Stomach (tissue), 9 donors: Measurements from ENCODE around the gene JAML. TPM values are rescaled to one million over a fixed set of nuclear protein-coding genes. Genes with fewer than 3 reads are reported as not detected.

Experiments used
- DNase-seq, 2 donors: peaks; one replicate each; pipeline versions ENCODE4 v3.0.0 to v3.0.0-alpha.2; 2013 to 2019
- H3K27ac ChIP-seq, 5 donors: fragments of 200-600 bp in 4 of 5; sonication (generic) in 4 of 5; one replicate each; pipeline ENCODE4 v1.5.1; 2013 to 2019; ENCODE audit warnings: mild to moderate bottlenecking in 1 of 5, moderate library complexity in 1 of 5
- H3K27me3 ChIP-seq, 3 donors: fragments of 200-600 bp; sonication (generic); one replicate each; pipeline ENCODE4 v1.5.1; 2017 to 2019; ENCODE audit warnings: mixed run types in 1 of 3
- H3K36me3 ChIP-seq, 4 donors: fragments of 200-600 bp; sonication (generic); 1 replicate in 3 of 4; 2 replicates in 1 of 4; pipeline ENCODE4 v1.5.1; 2016 to 2019
- H3K4me1 ChIP-seq, 4 donors: fragments of 200-600 bp; sonication (generic); one replicate each; pipeline ENCODE4 v1.5.1; 2016 to 2019
- H3K4me3 ChIP-seq, 4 donors: fragments of 200-600 bp; sonication (generic) in 3 of 4; one replicate each; pipeline ENCODE4 v1.5.1; 2016 to 2019; ENCODE audit warnings: mild to moderate bottlenecking in 1 of 4
- H3K9me3 ChIP-seq, 4 donors: fragments of 200-600 bp; sonication (generic); one replicate each; pipeline ENCODE4 v1.5.1; 2016 to 2019
- CTCF ChIP-seq, 7 experiments: fragments of 450-650 bp in 4 of 7; fragments of 200-600 bp in 3 of 7; sonication (generic) in 3 of 7; IDR thresholded peaks; one replicate each; pipeline ENCODE4 v1.5.1; 2016 to 2019; ENCODE audit warnings: antibody characterized with exemption in 7 of 7, control low read depth in 2 of 7, mild to moderate bottlenecking in 1 of 7
- EP300 ChIP-seq: sonication (generic); formaldehyde crosslinking; IDR thresholded peaks from one replicate; pipeline ENCODE4 v1.6.1; 2017; ENCODE audit warnings: antibody characterized with exemption
- POLR2A ChIP-seq, 4 donors: fragments of 450-650 bp; IDR thresholded peaks; one replicate each; pipeline ENCODE4 v1.6.1; 2016; ENCODE audit warnings: antibody characterized with exemption in 4 of 4, control low read depth in 2 of 4, mild to moderate bottlenecking in 1 of 4, moderate library complexity in 1 of 4
- POLR2AphosphoS5 ChIP-seq, 3 donors: sonication (generic); formaldehyde crosslinking; IDR thresholded peaks; one replicate each; pipeline ENCODE4 v1.6.1; 2016; ENCODE audit warnings: antibody characterized with exemption in 3 of 3
- WGBS, 5 donors: extraction: QIAGEN DNeasy Blood & Tissue Kit in 3 of 5; methylation state at CpG; one replicate each; pipeline versions ENCODE4 v1.1.5 to v1.1.7; 2013 to 2018; 5-methylcytosine and 5-hydroxymethylcytosine counted together
- intact Hi-C: fragments of 100-400 bp; cut with DNase I; formaldehyde crosslinking; loops from one replicate; pipeline ENCODE4 v1.15.1; 2023; ENCODE audit warnings: low total_unique reads
- polyA plus RNA-seq, 3 donors: library from polyadenylated mRNA; stranded (reverse); fragments of 200-250 nt; gene quantifications; one replicate each; pipeline ENCODE4 v1.2.3, GENCODE V29; 2013
- total RNA-seq, 5 donors: library from RNA; depleted of rRNA; stranded (reverse); fragments of >200 nt; gene quantifications; one replicate each; pipeline versions ENCODE4 v1.1.0 to v1.2.3, GENCODE V29; 2014 to 2016
- donor health status: healthy with polysubstance abuse.
- donor health status: Bipolar disorder and iron deficiency.
- donor health status: healthy.

Gene JAML
- total and polyA plus RNA-seq, 8 donors: 3.7 to 35.0 (median 12.8) TPM

DNA sequence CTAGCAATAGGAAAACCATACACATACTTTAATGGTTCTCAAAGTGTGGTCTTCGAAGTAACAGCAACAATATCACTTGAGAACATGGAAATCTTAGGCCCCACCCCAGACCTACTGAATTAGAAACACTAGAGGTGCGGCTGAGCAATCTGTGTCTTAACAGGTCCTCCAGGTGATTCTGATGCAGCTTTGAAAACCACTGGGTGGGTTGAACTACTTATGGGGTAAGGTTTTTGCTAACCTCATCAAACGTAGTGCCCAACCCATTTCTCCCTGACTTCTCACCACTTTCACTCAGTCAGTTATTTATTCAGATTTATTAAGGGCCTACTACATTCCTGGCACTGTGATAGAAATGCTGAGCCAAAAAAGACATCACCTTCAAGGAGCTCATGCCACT is 35.5 kb upstream of the JAML start:
- no peak for DNase-seq
- peaks cover 0 to 29% (median 19%) of the 10 kb centered on the region in 4 donors for H3K4me1 ChIP-seq
- H3K27ac ChIP-seq: no peak overlapping the region
- peaks cover 6 to 54% (median 22%) of the 10 kb centered on the region in 4 donors for H3K36me3 ChIP-seq
- intact Hi-C loops: no loop called here
- TF ChIP-seq POLR2A (IDR thresholded peaks at IDR 0.05) (no peak), CTCF (IDR thresholded peaks at IDR 0.05) (no peak), POLR2AphosphoS5 (IDR thresholded peaks at IDR 0.05) (no peak)
- 68 to 78% (median 75%) methylated on average over 3 of the region's 3 CpGs for WGBS, 5 donors
- H3K9me3 ChIP-seq: no peaks in the 10 kb centered on the region
- H3K27me3 ChIP-seq: peaks cover 0 to 33% (median 0%) of the 10 kb centered on the region in 3 donors
- H3K4me3 ChIP-seq: no peak overlapping the region

DNA sequence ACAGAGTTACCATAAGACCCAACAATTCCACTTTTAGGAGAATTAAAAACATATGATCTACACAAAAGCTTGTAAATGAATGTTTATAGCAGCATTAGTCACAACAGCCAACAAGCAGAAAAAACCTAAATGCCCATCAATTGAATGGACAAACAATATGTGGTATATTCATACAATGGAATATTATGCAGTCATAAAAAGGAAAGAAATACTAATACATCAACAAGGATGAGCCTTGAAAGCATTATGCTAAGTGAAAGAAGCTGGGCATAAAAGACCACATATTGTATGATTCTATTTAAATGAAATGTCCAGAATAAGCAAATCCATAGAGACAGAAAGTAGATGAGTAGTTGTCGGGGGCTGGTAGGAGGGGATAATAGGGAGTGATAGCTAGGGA is 34.3 kb upstream of the JAML start:
- intact Hi-C loops: no loop called here
- DNase-seq: no peak
- Histone ChIP-seq H3K36me3 (peaks cover 6 to 63% (median 26%) of the 10 kb centered on the region in 4 donors), H3K4me1 (peaks cover 0 to 24% (median 17%) of the 10 kb centered on the region in 4 donors), H3K27me3 (peaks cover 0 to 31% (median 0%) of the 10 kb centered on the region in 3 donors), H3K4me3 (no peak overlapping the region), H3K27ac (no peak overlapping the region), H3K9me3 (no peaks in the 10 kb centered on the region)
- 95 to 100% (median 98%) methylated on average over 1 of the region's 1 CpG for WGBS, 5 donors
- TF ChIP-seq CTCF (IDR thresholded peaks at IDR 0.05) (no peak), EP300 (no peak), POLR2AphosphoS5 (IDR thresholded peaks at IDR 0.05) (no peak), POLR2A (IDR thresholded peaks at IDR 0.05) (no peak)

DNA sequence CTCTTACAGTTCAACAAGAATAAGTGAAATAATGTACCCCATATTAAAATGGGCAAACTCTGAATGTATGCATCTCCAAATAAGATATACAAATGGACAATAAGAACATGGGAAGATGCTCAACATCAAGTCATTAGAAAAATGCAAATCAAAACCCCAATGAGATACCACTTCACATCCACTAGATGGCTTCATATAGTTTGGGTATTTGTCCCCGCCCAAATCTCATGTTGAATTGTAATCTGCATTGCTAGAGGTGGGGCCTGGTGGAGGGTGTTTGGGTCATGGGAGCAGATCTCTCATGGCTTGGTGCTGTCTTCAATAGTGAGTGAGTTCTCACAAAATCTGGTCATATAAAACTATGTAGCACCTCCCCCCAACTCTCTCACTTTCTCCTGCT is 33.6 kb upstream of the JAML start:
- DNase-seq: no peak
- 0 to 80% (median 0%) methylated on average over 1 of the region's 1 CpG for WGBS, 5 donors
- peaks cover 0 to 24% (median 0%) of the 10 kb centered on the region in 3 donors for H3K27me3 ChIP-seq
- H3K36me3 ChIP-seq: peaks cover 6 to 63% (median 26%) of the 10 kb centered on the region in 4 donors
- TF ChIP-seq EP300 (no peak), CTCF (IDR thresholded peaks at IDR 0.05) (peak in 2 of 7 experiments; percentile 8 to 14), POLR2A (IDR thresholded peaks at IDR 0.05) (no peak), POLR2AphosphoS5 (IDR thresholded peaks at IDR 0.05) (no peak)
- no peaks in the 10 kb centered on the region for H3K9me3 ChIP-seq
- H3K27ac ChIP-seq: no peak overlapping the region
- no peak overlapping the region for H3K4me3 ChIP-seq
- H3K4me1 ChIP-seq: peaks cover 0 to 20% (median 14%) of the 10 kb centered on the region in 4 donors
- intact Hi-C loops: no loop called here

DNA sequence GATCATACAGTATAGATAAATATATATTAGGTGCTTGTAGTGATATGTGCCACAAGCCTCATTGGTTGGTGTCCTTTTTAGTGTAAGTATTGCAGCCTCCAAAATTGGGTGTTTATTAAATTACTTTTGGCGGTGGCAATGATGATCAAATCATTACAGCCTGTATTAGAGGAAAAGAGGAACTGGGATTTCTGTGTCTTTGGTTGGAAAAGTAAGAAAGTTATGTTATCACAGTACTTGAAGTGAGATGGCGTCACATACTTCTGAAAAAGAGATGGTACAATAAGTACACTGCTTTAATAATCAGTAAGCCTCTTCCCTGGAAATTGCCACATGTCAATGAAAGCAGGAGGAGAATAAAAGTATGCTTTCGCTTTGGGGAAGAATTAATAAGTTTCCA is 27.9 kb upstream of the JAML start:
- no peak for DNase-seq
- Histone ChIP-seq H3K4me1 (peaks cover 0 to 25% (median 14%) of the 10 kb centered on the region in 4 donors), H3K4me3 (peak overlapping the region; percentile 59 to 72 (median 65)), H3K36me3 (peaks cover 0 to 29% (median 13%) of the 10 kb centered on the region in 4 donors), H3K27me3 (peaks cover 0 to 6% (median 0%) of the 10 kb centered on the region in 3 donors), H3K27ac (peak overlapping the region in 4 of 5 donors; percentile 86 to 91 (median 90)), H3K9me3 (no peaks in the 10 kb centered on the region)
- intact Hi-C loops: no loop called here
- no peak for TF ChIP-seq POLR2A (IDR thresholded peaks at IDR 0.05)
- no peak for TF ChIP-seq EP300
- TF ChIP-seq CTCF (IDR thresholded peaks at IDR 0.05): no peak
- WGBS, 5 donors: 43 to 60% (median 46%) methylated on average over 3 of the region's 3 CpGs
